Posterior vena cava (tissue), 2 donors: Measurements from ENCODE around the gene C16orf54. TPM values are rescaled to one million over a fixed set of nuclear protein-coding genes. Genes with fewer than 3 reads are reported as not detected.
"Not testable (repeated sequence)": the region's sequence is repeated elsewhere in the genome, so short reads cannot be mapped to it uniquely, and the experiment has no call there.

Experiments
- DNase-seq: peaks from one replicate; pipeline ENCODE4 v3.0.0-alpha.2; 2020; ENCODE audit warnings: low spot score
- intact Hi-C, 2 donors: fragments of 100-400 bp; cut with DNase I; formaldehyde crosslinking; loops; one replicate each; pipeline versions ENCODE4 v1.14.1 to v1.14.2; 2022 to 2023
- total RNA-seq, 2 donors: library from RNA; stranded (reverse); fragmentation: NEBNext Ultra II Directional; extraction: Animal tissue kit (Norgen Biotek cat#: 25700); gene quantifications; one replicate each; pipeline ENCODE4 v1.2.1, GENCODE V29; 2021
- donor health status: DM: yes; HTN: yes; CAD: no.
- donor health status: DM: yes; HTN: yes; CAD: no.

The C16orf54 gene
- total RNA-seq, 2 donors from 2014 or later: 1.1 to 2.5 TPM

DNA sequence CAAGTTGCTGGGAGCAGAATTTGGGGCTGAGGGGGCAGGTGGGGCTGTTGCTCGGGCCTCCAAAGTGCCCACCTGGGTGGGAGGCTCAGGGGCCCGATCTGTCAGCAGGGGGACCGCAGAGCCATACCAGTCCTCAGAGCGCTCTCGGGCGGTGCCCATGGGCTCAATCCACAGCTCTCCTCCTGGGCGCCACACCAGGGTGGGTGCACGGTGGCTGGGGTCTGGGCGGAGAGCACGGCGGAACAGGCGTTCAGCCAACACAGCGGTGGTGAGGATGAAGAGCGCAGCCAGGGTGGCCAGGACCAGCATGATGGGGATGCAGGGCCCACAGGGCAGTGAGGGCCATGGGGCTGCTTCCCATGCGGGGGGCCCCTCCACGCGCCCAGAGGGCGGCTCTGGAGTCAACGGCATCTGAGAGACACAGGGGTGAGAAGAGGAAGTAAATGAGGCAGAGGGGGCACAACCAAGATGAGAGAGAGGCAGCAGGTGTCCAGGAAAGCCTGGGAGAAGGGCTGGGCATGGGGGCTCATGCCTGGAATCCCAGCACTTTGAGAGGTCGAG is 1.2 kb downstream of the C16orf54 start:
- DNase-seq: no peak
- intact Hi-C loops: loop anchor here in 1 of 2 donors (5.0 kb wide), 1 partner anchor 1388 kb away; no protein-coding TSS in a partner anchor

DNA sequence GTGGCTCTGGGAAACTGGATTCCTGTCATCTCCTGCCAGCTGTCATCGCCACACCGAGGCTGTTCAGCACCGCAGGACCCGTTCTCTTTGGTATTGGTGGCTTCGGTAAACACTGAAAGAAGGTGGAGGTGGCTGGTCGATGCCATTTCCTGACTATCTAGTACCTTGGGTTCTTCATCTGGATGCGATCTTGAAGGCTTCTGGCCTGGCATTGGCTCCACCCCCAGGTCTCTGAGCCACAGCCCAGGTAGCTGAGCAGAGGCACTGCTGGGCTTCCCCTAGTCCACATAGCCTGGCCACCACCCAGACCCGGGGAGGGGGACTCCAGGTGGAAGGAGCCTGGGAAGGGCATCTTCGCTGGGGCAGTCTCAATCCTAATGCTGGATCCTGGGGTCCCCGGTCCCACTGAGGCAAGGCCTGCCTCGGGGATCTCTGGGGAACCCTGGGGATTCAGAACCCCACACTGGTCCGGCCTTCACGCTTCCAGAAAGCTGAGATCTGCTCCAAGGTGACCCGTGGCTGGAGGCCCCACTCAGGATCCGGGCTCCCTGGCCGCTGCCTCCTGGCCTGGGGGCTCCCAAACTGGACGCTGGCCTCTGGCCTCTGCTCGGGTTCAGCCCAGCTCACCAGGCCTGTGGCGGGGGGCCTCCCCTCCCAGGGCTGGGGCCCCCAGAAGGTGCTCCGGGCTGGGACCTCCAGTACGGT is 1.8 kb downstream of the C16orf54 start:
- intact Hi-C loops: no loop called here
- no peak for DNase-seq

DNA sequence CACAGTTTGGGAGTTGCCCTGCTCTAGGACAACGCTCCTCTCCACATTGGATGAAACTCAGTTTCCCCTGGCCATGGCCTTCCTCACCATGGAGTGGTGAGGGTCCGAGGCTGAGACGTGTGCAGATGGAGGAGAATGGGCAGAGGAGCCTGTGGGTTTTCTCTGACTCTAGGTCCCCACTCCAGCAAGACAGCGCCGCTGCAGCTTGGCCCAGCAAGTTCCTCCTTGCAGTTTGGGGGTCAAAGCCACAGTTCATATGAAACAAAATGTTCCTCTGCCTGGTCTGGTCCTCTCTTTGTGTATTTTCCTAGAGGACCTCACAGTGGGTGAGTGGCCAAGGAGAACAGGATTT is 2.3 kb downstream of the C16orf54 start:
- intact Hi-C loops: no loop called here
- no peak for DNase-seq

DNA sequence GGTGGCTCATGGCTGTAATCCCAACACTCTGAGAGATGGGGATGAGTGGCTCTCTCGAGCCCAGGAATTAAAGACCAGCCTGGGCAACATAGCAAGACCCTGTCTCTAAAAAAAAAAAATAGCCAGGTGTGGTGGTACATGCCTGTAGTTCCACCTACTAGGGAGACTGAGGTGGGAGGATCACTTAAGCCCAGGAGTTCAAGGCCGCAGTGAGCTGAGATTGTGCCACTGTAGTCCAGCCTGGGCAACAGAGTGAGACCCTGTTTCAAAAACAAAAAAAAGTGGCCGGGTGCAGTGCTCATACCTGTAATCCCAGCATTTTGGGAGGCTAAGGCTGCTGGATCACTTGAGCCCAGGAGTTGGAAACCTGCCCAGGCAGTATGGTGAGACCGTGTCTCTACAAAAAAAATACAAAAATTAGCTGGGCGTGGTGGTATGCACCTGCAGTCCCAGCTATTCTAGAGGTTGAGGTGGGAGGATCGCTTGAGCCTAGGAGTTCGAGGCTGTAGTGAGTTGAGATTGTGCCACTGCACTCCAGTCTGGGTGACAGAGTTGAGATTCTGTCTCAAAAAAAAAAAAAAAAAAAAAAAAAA is 3.0 kb downstream of the C16orf54 start:
- intact Hi-C loops: no loop called here
- no peak for DNase-seq

DNA sequence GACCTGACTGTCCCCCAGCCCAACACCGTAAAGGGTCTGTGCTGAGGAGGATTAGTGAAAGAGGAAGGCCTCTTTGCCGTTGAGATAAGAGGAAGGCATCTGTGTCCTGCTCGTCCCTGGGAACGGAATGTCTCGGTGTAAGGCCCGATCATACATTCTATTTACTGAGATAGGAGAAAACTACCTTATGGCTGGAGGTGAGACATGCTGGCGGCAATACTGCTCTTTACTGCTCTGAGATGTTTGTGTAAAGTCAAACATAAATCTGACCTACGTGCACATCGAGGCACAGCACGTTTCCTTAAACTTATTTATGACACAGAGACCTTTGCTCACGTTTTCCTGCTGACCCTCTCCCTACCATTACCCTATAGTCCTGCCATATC is 5.2 kb downstream of the C16orf54 start:
- intact Hi-C loops, DNase-seq: not testable (repeated sequence)

DNA sequence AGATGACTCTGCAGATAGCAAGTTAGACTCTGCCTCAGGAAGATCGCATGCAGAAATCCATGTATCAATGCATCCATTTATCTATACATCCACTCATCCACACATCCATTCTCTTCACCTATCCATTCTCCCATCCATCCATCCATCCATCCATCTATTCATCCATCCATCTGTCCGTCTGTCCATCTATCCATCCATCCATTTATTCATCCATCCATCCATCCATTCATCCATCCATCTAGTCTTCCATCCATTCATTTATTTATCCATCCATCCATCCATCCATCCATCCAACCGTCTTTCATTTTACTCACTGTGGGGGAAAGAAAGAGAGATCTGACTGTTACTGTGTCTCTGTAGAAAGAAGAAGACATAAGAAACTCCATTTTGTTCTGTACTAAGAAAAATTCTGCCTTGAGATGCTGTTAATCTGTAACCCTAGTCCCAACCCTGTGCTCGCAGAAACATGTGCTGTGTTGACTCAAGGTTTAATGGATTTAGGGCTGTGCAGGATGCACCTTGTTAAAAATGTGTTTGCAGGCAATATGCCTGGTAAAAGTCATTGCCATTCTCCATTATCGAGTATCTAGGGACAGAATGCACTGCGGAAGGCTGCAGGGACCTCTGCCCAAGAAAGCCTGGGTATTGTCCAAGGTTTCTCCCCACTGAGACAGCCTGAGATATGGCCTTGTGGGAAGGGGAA is 5.7 kb downstream of the C16orf54 start:
- DNase-seq: not testable (repeated sequence)
- intact Hi-C loops: loop anchor here in 1 of 2 donors (10.0 kb wide), 1 partner anchor 1755 kb away; no protein-coding TSS in a partner anchor

DNA sequence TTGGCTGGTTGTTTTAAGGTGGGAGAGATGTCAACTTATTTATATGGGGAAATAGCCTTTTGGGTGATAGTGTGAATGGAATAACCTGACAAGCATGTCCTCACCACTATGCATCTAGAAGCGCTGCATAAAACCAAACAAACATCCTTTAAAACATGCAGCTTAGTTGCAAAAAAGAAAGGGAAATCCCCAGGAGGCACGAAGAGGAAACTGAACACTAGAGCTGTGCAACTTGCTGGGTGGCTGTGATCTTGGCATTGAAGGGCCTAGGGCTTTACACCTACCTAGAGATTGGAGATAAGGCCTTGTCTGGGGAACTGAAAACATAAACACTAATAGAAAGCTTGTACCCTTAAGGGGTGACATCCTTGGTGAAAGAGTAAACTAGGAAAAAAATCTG is 7.3 kb downstream of the C16orf54 start:
- intact Hi-C loops: loop anchor here in 1 of 2 donors (10.0 kb wide), 1 partner anchor 1756 kb away; no protein-coding TSS in a partner anchor
- DNase-seq: peak; percentile 2

DNA sequence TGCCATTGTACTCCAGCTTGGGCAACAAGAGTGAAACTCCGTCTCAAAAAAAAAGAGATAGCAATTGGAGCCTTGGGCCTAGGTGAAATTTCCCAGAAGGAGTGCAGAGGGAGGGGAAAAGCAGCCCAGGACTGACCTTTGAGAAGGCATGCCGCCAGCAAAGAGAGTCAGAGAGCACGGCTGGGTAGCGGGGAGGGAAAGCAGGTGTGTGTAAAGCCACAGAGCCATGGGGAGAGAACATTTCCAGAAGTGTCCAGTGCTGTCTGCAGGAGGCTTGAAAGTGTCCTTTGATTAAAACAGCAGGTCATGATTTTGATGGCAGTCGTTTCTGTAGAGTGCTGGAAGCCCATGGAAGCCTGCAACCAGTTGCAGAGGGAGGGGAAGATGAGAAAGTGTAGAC is 8.1 kb downstream of the C16orf54 start:
- intact Hi-C loops: loop anchor here in 1 of 2 donors (10.0 kb wide), 1 partner anchor 1757 kb away; no protein-coding TSS in a partner anchor
- peak; percentile 44 for DNase-seq

DNA sequence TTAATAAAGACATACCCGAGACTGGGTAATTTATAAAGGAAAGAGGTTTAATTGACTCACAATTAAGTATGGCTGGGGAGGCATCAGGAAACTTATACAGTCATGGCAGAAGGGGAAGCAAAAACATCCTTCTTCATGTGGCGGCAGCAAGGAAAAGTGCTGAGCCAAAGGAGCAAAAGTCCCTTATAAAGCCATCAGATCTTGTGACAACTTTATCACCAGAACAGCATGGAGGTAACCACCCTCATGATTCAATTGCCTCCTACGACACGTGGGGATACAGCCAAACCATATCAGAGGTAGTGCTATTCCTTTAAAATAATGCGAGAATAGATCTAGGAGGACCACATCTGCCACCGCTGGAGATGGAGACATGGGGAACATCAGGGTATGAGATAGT is 9.0 kb downstream of the C16orf54 start:
- intact Hi-C loops: loop anchor here in 1 of 2 donors (10.0 kb wide), 1 partner anchor 1758 kb away; no protein-coding TSS in a partner anchor

DNA sequence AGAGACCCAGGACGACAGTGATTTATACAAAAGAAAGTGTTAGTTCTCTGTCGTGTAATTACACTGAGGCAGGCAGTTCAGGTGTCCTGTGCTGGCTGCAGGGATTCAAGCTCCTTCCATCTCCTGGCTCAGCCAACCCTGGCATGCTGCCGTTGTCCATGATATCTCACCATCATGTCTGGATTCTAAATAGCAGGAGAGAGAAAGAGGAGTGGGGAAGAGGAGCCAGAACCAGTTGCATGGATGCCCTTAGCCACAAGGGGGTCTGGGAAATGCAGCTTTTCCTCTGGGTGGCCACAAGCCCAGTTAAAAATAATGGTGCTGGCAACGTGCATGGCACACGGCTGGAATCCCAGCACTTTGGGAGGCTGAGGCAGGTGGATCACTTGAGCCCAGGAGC is 9.7 kb downstream of the C16orf54 start:
- peak; percentile 5 for DNase-seq
- intact Hi-C loops: loop anchor here in 1 of 2 donors (10.0 kb wide), 1 partner anchor 1759 kb away; no protein-coding TSS in a partner anchor

More for the DNA sequence above, 9.0 kb downstream of the C16orf54 start:
- DNase-seq: no peak

DNA sequence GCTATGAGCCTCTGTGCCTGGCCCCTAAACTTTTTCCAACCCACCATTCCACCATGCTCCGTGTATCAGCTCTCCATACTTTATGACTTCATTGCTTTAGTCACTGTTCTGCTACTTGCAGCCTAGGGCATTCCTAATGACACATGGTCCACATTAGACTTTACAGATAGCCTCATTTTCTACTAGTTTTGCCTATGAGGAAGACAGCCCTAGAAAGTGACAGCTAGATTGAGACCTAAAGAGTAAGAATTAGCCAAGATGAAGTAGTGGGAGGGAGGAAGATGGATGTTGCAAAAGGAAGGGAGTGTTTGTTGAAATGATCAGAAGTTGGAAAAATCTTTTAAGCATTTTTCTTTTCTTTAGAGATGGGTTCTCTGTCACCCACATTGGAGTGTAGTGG is 11.0 kb downstream of the C16orf54 start:
- intact Hi-C loops: loop anchor here in 1 of 2 donors (10.0 kb wide), 1 partner anchor 1760 kb away; no protein-coding TSS in a partner anchor
- no peak for DNase-seq

DNA sequence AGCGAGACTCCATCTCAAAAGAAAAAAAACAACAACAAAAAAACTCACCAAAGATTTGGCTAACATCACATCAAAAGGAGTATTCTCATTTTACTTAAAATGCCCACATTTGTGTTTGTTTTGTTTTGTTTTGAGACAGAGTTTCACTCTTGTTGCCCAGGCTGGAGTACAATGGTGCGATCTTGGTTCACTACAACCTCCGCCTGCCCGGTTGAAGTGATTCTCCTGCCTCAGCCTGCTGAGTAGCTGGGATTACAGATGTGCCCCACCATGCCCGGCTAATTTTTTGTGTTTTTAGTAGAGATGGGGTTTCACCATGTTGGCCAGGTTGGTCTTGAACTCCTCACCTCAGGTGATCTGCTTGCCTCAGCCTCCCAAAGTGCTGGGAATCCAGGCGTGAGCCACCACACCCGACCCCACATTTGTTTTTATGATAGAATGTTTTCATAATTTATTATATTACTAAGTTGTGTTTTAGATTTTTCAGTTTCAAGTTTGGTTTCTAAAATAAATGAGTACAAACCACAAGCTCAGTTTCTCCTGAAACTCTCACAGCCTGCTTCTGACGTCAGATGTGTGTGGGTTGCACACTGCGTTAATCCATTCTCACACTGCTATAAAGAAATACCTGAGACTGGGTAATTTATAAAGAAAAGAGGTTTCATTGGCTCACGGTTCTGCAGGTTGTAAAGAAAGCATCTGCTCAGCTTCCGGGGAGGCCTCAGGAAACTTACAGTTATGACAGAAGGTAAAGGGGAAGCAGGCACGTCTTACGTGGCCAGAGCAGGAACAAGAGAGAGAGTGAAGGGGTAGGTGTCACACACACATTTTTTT is 13.8 kb downstream of the C16orf54 start:
- DNase-seq: peak; percentile 41
- intact Hi-C loops: loop anchor here in 1 of 2 donors (10.0 kb wide), 1 partner anchor 1763 kb away; no protein-coding TSS in a partner anchor

DNA sequence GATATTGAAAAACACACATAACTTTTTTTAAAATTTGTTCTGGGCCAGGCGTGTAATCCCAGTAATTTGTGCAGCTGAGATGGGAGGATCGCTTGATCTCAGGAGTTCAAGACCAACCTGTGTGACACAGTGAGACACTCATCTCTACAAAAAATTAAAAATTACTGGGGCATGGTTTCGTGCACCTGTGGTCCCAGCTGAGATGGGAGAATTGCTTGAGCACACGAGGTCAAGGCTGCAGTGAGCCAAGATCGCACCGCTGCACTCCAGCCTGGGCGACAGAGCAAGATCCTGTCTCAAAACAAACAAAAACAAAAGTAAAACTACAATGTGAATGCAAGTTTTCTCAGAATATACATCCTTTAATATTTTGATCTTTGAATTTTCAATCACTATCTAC is 15.1 kb downstream of the C16orf54 start:
- intact Hi-C loops: loop anchor here in 1 of 2 donors (10.0 kb wide), 1 partner anchor 1764 kb away; no protein-coding TSS in a partner anchor
- peak; percentile 24 for DNase-seq

DNA sequence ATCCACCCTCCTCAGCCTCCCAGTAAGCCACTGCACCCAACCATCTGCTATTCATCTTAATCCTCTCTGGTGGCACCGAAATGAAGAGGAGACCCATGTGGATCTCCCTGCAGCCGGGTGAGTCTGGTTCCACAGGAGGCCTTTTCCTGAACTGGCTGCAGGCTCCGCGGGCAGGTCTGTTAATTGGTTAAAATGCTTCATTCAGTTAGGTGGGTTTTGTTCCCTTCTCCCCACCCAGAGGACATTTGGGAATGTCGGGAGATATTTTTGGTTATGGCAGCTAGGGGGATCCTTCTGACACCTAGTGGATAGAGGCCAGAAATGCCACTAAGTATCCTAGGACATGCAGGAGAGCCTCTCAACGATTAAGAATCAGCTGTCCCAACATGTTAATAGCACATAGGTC is 16.7 kb downstream of the C16orf54 start:
- DNase-seq: peak; percentile 14
- intact Hi-C loops: no loop called here

DNA sequence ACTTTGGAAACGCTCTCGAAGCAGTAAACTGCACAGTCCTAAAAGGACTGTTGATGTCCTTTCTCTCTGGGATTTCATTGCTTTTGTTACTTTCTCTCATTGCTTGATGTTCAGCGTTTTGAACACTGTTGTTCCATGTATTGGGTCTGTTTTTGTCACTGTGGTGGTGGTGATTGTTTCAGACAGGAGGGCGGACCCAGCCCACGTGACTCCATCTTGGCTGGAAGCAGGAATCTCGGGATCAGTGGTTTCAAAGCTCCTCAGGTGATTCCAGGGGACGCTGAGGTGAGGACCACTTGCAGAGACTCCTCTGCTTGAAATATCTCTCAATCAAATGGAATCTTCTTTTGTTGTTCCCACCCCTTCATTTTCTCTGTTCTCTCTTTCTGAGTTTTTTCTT is 18.3 kb downstream of the C16orf54 start:
- intact Hi-C loops: no loop called here
- peak; percentile 43 for DNase-seq

DNA sequence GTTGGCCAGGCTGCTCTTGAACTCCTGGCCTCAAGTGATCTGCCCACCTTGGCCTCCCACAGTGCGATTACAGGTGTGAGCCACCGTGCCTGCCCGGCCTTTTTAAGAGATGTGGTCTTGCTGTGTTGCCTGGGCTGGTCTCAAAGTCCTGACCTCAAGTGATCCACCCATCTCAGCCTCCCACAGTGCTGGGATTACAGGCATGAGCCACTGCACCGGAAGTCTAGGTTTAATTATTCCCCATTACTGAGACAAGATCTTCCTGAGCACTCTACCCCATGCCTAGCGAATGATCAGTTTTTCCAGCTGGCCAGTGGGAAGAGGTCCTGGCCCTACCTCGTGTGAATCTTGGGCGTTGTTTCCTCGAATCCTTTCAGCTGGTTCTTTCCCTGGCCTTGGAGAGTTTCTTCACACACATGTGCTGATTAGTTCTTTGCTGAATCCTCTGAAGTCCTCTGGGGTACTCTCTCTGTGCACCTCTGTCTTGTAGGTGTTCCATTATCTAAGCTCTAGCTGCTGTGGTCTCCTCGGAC is 18.9 kb downstream of the C16orf54 start:
- intact Hi-C loops: no loop called here
- DNase-seq: peak; percentile 47

DNA sequence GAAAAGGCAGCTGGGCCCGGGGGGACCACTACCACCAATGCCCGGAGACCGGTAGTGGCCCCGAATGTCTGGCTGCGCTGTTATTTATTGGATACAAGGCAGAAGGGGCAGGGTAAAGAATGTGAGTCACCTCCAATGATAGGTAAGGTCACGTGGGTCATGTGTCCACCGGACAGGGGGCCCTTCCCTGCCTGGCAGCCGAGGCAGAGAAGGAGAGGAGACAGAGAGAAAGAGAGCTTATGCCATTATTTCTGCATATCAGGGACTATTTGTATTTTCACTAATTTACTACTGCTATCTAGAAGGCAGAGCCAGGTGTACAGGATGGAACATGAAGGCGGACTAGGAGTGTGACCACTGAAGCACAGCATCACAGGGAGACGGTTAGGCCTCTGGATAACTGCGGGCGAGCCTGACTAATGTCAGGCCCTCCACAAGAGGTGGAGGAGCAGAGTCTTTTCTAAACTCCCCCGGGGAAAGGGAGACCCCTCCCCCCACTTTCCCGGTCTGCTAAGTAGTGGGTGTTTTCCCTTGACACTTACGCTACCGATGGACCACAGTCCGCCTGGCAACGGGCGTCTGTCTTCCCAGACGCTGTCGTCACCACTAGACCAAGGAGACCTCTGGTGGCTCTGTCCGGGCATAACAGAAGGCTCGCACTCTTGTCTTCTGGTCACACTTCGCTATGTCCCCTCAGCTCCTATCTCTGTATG is 24.5 kb downstream of the C16orf54 start:
- intact Hi-C loops: not testable (repeated sequence)
- DNase-seq: peak; percentile 89

DNA sequence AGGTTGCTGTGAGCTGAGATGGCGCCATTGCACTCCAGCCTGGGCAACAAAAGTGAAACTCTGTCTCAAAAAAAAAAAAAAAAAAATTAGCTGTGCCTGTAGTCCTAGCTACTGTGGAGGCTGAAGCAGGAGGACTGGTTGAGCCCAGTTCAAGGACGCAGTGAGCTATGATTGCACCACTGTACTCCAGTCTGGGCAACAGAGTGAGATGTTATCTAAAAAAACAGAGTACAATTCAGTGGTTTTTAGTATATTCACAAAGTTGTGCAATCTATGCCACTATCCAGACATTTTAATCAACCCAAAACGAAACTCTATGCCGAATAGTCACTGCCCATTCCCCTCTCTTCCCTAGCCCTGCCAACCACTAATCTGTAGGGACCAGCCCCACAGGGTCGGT is 25.1 kb downstream of the C16orf54 start:
- intact Hi-C loops: no loop called here
- no peak for DNase-seq
